Activated CD4-positive, alpha-beta memory T cell treated with anti-CD3 and anti-CD28 coated beads, Interleukin-2, amount 10 ng/mL, durations not matched to agents 7 days and 5 days (primary cell): ENCODE measurements around the gene ISOC1. TPM values are rescaled to one million over a fixed set of nuclear protein-coding genes. Genes with fewer than 3 reads are reported as not detected.

Experiments used
- total RNA-seq, 2 experiments: library from RNA; stranded (reverse); gene quantifications; one replicate each; pipeline ENCODE4 v1.2.3, GENCODE V29; 2021

The ISOC1 gene
- total RNA-seq, 2 experiments from 2014 or later: 14.4 to 16.4 TPM

Other genes starting within 250 kb of the ISOC1 start
- gene SLC27A6, start 129.3 kb upstream of the ISOC1 start, total RNA-seq: not detected